HG03060 (cell line): ENCODE results near the gene ATP10B.
A peak's percentile ranks its signal among the peaks of the same experiment; 100 is the strongest.

Source experiments
- ATAC-seq: cut with Tn5 transposase; IDR thresholded peaks from one replicate; pipeline ENCODE4 v1.9.1; 2021; ENCODE audit warnings: low read depth, moderate number of reproducible peaks; ENCODE audit not compliant: unreplicated experiment

The ATP10B gene

DNA sequence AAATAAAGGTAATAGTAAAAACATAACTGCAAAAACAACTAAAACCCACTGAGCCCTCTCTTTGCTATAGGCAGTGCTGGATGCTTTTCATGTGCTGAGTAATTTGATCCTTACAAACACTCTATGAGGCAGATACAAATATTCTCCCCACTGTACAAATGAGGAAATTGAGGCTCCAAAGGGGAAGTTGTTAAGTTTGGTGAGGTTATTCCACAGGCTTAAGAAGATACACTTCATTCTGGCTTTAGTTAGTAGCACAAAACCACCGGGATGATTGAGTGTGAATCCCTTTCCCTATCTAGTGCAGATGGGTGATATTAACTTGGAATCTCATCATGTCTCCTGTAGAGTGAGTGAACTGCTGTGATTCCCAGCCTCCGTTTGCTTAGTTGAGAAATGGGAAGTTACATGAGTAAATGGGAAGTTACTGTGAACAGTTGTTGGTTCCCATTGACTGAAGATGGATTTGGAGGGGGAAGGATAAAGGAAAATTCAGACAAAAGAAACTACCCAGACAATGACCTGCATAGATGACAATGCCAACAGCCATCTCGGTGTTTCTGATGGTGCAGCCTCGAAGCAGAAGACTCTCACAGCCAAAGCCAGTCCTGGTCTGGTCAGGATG lies 208.3 kb downstream of the ATP10B start:
- ATAC-seq, result no peak

DNA sequence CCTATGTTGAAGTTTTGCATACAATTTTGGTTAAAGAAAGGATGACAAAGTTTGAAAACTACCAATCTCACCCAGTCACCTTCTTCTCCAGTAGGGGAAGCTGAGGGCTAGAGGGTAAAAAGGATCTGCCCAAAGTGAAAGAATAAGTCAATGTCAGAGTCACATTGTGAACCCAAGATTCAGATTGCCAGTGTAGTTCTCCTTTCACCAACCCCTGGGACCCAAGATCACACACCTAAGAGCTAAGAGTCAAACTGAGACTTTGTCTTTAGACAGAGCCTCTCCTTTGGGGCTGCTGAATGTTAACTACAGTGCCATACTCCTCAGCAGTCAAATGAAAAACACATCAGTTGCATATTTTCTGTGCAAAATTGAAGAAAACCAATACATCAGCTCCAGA lies 210.6 kb downstream of the ATP10B start:
- ATAC-seq, result peak; percentile 60

DNA sequence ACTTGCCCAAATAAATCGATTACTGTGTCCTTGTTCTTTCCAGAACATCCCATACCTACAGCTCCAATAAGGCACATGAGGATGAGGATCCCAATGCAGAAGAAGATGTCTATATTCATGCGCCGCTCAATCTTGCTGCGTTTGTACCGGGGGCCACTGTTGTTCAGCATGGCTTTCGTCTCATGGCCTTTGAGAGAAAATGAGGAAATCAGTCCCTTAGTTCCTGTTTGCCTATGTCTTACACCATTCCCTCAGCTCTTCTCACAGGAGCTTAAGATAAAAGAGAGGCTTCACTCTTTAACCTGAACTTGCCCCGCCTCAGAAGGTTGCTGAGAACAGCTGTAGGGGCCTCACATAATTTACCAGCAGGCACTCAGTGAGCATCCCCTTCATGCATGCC lies 211.6 kb downstream of the ATP10B start:
- ATAC-seq, result no peak

DNA sequence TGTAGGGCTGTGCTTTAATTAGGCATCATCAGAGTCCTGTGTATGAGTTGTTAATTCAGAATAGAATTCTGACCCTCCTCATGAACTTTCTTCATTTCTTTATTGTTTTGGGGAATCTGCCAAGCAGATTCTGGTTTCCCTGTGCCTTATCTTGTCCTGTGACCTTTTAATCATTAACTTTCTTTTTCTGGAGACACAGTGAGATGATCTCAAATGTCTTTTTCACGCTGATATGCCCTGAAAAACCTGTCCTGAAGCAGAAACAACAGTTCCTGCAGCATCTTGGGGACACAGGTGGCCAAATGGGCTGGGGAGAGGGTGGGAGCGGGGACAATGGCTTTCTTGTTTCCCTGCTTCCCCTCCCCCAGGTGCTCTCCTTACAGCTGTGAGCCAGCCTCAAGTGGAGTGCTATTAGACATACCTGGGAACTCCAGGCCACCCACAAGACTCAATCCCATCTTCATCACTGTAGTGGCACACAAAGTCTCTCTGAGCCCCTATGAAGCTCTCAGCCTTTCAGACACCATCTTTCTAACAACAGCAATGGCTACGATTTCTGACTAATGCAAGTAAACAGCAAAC lies 213.8 kb downstream of the ATP10B start:
- no peak for ATAC-seq

DNA sequence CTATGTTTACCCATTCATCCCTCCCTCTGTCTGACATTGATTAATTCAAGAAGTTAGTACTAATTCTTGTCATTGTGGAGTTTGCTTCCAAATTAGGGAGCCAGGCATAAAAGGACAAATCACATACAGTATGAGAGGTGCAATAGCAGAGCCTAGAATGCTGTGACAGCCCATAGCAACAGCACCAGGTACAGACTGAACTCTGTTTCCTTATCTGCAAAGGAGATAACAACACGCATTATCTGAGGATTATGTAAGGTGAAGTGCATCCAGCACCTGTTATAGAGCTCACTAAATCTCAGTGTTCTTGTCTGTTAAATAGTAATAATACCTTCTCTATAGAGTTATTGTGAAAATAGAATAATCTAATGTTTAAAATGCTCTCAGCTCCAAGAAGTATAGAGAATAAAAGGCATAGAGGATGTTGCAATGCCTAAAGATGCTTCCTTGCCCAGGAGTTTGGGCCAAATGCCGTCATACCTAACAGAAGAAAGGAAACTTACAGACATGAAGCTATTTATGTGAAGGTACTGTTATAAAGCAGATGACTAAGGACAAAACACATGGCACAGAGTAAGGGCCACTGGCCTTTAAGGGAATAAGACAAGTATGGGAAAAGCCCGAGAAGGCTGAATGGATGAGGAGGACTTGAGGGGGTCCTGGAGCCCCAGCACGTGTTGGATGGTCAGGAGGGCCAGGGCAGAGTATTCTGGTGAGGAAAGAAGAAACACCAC lies 214.5 kb downstream of the ATP10B start:
- no peak for ATAC-seq

DNA sequence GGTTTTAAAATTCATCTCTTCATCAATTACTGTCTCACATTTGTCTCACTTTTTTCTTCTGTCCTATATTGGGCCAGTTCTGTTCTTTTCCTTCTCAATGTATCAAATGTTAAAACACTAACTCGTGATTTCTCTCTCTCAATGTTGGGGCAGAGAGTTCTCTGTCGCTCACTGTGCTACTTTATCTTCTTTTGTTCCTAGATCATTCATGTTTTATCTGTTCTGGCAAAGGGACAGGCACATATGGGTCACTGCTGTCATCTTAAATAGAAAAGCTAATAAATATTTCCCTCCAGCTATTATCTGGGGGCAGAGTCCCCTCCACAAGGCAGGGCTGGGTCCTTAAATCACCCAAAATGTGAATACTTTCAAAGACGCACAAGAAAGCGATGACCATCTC lies 216.3 kb downstream of the ATP10B start:
- no peak for ATAC-seq

DNA sequence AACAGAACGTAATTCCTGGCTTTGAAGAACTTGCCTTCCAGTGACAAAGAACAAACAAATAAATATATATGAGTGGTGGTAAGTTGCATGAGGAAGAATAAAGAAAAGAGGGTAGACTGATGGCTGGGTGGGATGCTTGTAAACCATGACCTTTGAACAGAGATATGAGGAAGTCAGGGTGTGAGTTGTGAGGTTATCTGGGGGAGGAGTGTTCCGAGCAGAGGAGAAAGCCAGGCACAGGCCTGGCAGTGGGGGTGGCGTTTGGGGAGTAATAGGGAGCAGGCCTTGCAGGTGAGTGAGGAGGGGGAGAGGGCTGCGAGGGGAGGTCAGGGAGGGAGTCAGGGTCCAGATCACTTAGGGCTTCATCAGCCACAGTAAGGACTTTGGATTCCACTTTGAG lies 217.0 kb downstream of the ATP10B start:
- ATAC-seq, result no peak

DNA sequence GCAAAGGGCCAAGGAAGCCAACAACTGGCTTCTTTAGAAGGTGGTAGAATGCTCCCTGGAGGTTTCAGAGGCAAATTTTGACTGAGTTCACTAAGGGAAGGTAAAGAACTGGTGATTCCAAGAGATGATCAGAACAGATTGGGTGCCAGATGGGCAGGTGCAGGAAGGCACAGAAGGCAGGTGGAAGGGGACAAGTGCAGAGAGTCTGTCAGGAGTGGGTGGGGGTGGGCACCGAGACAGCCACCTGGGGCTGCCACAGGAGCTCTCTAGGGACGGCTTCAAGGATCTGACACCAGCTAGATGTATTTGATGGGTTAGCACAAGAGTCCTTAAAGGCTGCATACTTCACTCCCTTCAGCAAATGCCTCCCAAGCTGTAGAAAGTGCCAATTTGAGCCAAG lies 223.0 kb downstream of the ATP10B start:
- no peak for ATAC-seq

DNA sequence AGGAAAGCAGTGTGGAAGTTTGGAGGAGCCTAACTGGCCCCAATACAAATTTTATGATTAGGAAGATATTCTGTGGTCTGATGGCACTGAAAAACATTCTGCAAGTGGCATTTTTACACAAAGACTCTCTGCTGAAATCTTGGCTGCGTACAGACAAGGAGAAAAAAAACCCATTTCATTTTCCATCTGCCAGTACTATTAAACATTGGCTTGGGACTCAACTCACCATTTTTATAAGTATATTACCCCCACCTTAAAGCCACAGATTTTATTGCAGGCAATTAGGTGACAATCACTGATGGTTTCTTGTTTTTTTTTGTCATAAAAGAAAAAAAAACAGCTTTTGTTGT lies 223.4 kb downstream of the ATP10B start:
- no peak for ATAC-seq

DNA sequence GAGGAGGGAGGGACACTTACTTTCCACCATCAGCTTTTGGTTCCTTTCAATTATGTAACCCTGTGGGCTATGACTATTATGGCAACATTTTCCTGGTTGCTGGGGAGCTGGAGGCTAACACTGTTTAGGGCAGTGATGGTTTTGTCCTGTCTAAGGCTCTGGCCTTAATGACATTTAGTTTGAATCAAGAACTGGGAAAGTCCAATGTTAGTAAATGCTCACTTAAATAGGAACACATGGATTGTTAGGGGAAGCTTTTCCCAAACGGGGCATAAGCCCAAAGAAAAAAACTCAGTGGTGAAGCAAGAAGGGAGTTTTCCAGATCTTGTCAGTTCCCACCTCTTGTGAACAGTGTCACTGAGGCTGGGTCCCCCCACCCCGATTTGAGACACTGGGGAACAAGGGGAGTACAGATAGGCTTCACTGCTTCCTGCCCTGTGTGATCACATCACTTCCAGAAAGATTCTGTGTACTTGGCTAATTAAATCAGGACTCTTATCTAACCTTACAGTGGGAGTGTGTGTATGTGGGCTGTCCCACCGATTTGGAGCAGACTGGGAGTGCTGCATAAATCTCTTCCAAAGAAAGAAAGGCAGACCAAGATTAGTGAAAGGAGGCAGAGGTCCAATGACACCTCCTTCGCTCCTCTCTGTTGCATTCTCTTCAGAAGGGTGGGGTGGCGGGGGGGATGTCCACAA lies 223.9 kb downstream of the ATP10B start:
- no peak for ATAC-seq

DNA sequence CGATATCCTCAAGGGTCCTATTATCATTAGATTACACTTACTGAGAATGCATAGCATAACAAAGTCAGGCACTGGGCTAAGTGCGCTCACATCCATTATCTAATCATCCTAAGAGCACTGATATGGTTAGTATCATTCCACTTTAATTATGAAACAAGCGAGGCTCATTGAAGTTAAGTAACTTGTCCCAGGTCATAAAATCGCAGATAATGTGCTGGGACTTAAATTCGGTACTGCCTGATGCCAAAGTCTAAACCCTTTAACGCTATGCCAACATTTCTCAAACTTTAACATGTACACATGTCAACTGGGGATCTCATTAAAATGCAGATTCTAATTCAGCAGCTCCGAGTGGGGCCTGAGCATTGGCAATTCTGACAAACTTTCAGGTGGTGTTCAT lies 225.7 kb downstream of the ATP10B start:
- no peak for ATAC-seq

DNA sequence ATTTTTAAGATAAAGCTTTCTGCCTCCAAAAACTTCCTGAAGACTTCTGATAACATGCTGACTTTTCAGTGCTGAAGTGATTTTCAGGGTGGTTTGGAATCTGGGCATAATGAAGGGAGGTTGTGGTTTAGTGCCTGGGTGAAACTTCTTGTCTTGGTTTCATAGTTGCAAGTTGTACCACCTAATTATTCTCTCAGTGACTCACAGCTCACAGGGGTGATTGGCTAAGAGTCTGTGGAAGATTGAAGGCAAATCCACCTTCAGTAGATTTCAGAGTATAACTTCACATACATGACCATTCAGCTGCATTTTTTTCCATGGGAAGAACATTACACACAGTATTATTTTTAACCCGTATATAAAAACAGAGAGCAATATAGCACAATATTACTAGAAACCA lies 230.5 kb downstream of the ATP10B start:
- no peak for ATAC-seq

DNA sequence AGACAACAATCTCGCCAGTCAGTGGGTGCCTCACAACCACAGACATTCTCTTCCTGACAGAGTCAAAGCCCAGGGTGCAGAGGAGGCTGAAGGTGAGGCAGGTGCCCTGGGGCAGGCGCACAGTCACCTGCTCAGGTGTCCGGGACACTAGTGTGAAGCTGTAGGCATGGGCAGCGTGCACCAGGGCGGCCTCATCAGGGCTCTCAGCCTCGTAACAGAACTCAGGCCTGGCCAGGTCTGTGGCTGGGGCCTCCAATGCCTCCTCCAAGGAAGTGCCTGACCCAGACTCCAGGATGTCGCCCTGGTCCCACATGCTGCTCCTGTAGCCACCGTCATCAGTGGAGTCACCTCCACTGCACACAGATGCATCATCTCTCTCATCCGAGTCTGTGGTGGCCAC lies 231.6 kb downstream of the ATP10B start:
- ATAC-seq, result no peak

DNA sequence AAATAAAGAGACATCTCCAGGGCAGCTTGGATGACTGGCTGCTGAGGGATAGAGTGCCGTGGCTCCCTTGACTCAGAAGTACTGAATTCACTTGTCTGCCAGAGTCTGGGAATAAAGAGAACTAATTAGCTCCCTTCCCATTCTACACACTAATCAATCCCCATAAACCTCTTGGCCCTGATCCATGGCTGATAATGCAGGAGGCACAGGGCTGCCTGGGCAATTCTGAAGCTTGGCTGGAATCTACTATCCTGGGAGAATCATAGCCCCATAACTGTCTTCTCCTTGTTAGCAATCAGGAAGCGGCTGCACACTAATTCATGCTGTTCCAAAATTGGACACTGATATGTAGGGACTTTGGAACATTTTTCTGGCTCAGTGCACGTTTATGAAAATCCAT lies 232.6 kb downstream of the ATP10B start:
- no peak for ATAC-seq

DNA sequence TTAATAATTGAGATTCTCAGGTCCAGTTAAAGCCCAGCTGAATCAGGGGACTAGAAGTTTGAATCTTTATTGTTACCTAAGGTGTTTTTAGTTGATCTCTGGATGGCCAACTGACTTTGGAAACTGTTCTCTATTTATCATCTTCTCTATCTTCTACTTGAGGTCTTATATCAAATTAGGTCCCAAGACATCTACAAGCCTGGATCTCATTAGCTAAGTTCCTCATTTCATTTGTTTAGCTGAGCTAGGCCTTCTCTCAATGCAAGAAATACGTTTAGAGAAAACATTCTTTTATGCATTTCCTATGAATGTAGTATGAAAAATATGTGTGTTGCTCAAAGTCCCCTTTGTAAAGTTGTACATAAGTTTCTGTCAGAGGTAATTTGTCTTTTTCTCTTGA lies 233.7 kb downstream of the ATP10B start:
- ATAC-seq, result no peak

DNA sequence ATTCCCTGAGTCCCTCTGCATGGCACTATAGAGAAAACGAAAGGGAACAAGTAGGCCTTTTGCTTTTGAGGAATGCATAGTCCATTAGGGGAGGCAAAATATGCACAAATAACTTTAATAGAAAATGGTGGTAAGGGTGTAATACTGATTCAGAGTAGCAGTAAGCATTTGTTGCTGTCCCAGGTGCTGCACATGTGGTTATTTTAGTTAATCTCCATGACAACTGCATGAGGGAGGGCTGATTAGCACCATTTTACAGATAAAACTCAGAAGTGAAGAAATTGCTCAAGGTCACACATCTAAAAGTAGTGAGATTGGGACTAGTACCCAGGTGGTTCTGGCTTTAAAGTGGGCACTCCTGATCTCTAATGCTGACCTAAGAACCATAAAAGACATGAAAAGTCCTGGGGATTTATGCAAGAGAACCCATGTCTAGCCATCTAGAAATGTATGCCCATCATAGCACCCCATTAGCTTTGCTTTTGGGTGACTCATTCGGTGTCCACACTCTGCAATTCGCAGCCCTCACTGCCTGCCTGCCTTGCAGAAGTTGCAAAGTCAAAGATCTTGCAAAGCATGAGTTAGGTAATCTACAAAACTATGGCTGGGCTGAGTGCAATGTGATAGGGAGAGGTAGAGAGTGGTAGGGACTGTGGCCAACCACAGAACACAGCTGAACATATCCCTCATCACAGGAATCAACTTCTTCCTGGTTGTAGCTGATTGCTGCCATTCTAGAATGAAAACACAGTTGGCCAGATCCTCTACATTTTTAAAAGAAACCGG lies 235.1 kb downstream of the ATP10B start:
- no peak for ATAC-seq

DNA sequence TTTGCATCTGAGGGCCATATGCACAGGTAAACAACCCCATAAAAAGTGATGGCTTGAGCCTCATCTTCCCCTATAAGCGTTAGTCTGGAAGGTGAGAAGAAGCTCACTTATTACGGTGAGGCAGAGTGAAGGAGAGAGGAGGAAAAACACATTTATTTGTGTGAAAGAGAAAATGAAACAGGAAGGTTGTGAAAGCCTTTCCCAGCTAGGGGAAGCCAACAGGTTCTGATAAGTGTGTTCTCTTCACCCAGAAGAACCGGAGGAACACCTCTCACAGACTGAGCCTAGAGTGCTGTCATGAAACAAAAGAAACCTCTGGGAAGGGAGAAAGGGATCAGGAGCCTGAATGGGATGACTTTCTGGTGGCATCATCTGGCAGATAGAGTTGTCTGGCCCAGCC lies 237.9 kb downstream of the ATP10B start:
- ATAC-seq, result no peak

DNA sequence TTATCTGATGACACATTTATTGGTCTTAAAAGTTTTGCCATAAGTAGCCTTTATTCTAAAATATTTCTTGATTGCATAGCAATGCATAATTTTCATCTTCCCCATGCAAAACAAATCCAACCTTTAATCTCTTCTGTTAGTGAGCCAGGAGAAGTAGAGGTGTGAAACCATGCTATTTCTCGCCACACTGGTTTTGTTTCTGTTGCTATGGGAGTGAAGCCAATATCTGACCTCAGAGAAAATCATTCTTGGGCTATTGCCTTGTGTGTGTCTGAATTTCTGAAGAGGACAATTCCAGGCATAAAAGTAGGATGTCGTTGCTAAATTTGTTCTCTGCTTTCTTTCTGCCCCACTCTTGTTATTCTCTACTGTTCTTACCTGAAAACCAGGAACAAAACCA lies 246.7 kb downstream of the ATP10B start:
- ATAC-seq, result no peak

DNA sequence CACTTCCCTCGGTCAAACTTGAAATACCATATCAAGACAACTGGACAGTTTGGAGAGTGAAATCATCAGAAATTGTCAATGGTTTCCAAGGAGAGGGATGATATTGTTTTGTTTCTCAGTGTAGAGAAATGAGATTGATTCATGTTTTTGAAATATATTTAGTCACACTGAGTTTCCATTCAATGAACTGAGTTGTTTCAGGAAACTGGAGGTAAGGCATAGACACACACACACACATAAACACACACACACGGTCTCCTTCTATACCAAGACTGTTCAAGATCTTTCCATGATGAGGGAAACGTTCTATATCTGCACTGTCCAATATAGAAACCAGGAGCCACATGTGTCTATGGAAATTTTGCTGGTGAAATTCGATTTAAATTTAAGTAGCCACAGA lies 247.5 kb downstream of the ATP10B start:
- ATAC-seq, result no peak

DNA sequence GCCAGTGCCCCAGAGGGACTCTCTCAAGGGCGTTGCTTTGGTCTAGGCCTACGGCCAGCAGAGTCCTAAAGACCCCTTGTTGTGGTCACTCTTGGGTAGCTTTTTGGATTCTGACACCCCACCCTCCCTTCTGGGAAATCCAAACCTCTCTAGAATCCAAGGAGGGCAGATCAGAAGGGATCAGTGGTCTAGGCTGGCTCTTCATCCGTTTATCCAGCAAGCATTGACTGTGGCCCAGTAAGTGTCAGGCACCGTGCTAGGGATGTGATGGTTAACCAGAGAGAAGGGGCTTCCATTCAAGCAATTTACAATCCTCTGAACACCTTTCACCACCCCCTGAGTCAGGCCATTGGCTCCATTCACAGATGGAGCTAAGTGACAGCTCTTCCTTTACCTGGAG lies 249.3 kb downstream of the ATP10B start:
- no peak for ATAC-seq

DNA sequence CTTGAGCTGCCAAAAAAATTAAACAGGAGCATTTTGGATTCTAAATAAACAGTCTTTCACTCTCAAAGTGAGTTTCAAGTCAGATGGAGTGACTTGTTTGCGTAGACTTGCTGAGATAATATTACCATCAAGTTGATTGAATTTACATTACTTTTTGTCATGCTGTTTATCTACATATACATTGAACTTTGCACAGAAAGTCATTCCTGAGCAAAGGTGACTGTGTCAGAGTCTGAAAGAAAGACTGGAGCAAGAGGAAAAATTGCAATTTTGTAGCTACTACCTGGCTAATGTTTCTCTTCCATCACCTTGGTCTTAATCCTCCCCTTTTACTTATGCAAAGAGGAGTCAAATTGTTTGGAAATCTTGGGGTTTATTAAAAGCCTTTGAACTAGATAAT lies 251.0 kb downstream of the ATP10B start:
- ATAC-seq, result no peak
